ENCODE data around the gene HRH3.

The HRH3 gene

GRCh38 chr20:62232194-62232593 is 12.1 kb upstream of the HRH3 start:
- peak; percentile 39 for DNase-seq (ENCODE audit: low read depth, low spot score)
- H3K27ac ChIP-seq: no peak overlapping the region

- DNase-seq (ENCODE audit: low read depth, low spot score): no peak
- no peak overlapping the region for H3K27ac ChIP-seq
Measured at GRCh38 chr20:62231292-62231691, 11.2 kb upstream of the HRH3 start.

- no peak for DNase-seq (ENCODE audit: low read depth, low spot score)
- no peak overlapping the region for H3K27ac ChIP-seq
Measured at GRCh38 chr20:62230696-62231095, 10.6 kb upstream of the HRH3 start.

- no peak for DNase-seq (ENCODE audit: low read depth, low spot score)
- no peak overlapping the region for H3K27ac ChIP-seq
Measured at GRCh38 chr20:62230276-62230675, 10.2 kb upstream of the HRH3 start.

- no peak overlapping the region for H3K27ac ChIP-seq
- DNase-seq (ENCODE audit: low read depth, low spot score): no peak
Measured at GRCh38 chr20:62229667-62230066, 9.6 kb upstream of the HRH3 start.

GRCh38 chr20:62228982-62229545 is 9.0 kb upstream of the HRH3 start:
- no peak overlapping the region for H3K27ac ChIP-seq
- no peak for DNase-seq (ENCODE audit: low read depth, low spot score)

- no peak for DNase-seq (ENCODE audit: low read depth, low spot score)
- no peak overlapping the region for H3K27ac ChIP-seq
Measured at GRCh38 chr20:62227977-62228958, 8.2 kb upstream of the HRH3 start.

- no peak for DNase-seq (ENCODE audit: low read depth, low spot score)
- H3K27ac ChIP-seq: no peak overlapping the region
Measured at GRCh38 chr20:62227591-62227976, 7.5 kb upstream of the HRH3 start.

GRCh38 chr20:62226707-62227590 is 6.9 kb upstream of the HRH3 start:
- no peak for DNase-seq (ENCODE audit: low read depth, low spot score)

GRCh38 chr20:62225820-62226635 is 6.0 kb upstream of the HRH3 start:
- DNase-seq (ENCODE audit: low read depth, low spot score): no peak
- H3K27ac ChIP-seq: no peak overlapping the region

More at GRCh38 chr20:62226707-62227590, 6.9 kb upstream of the HRH3 start:
- H3K27ac ChIP-seq: no peak overlapping the region

GRCh38 chr20:62225026-62225425 is 4.9 kb upstream of the HRH3 start:
- no peak overlapping the region for H3K27ac ChIP-seq
- DNase-seq (ENCODE audit: low read depth, low spot score): no peak

GRCh38 chr20:62224113-62224855 is 4.2 kb upstream of the HRH3 start:
- DNase-seq (ENCODE audit: low read depth, low spot score): no peak
- no peak overlapping the region for H3K27ac ChIP-seq

- DNase-seq (ENCODE audit: low read depth, low spot score): no peak
- H3K27ac ChIP-seq: no peak overlapping the region
Measured at GRCh38 chr20:62223571-62223970, 3.5 kb upstream of the HRH3 start.

GRCh38 chr20:62222972-62223371 is 2.9 kb upstream of the HRH3 start:
- no peak for DNase-seq (ENCODE audit: low read depth, low spot score)
- H3K27ac ChIP-seq: no peak overlapping the region

GRCh38 chr20:62222266-62222850 is 2.3 kb upstream of the HRH3 start:
- H3K27ac ChIP-seq: no peak overlapping the region
- no peak for DNase-seq (ENCODE audit: low read depth, low spot score)

- no peak for DNase-seq (ENCODE audit: low read depth, low spot score)
- no peak overlapping the region for H3K27ac ChIP-seq
Measured at GRCh38 chr20:62220666-62221568, 839 bp upstream of the HRH3 start.

- no peak overlapping the region for H3K27ac ChIP-seq
- DNase-seq (ENCODE audit: low read depth, low spot score): no peak
Measured at GRCh38 chr20:62219101-62219991, 732 bp downstream of the HRH3 start.
